GM23338 (cell line): ENCODE measurements around the gene PARP12. TPM values are rescaled to one million over a fixed set of nuclear protein-coding genes. Genes with fewer than 3 reads are reported as not detected.
A peak's percentile ranks its signal among the peaks of the same experiment; 100 is the strongest.

ENCODE experiments used
- ATAC-seq: fragments of 200-7000 bp; cut with Tn5 transposase; 3 replicates; pipeline ENCODE4 v1.9.1; 2020
- DNase-seq: peaks from one replicate; pipeline ENCODE4 v3.0.0-alpha.2; 2015; ENCODE audit warnings: low spot score
- H2AFZ ChIP-seq: fragments of 200-600 bp; sonication (generic); 2 replicates; pipeline ENCODE4 v1.8.0; 2016; ENCODE audit warnings: antibody characterized with exemption, mild to moderate bottlenecking, moderate library complexity
- H3F3A ChIP-seq: fragments of 200-600 bp; sonication (generic); replicated peaks from 2 replicates; pipeline ENCODE4 v1.8.0; 2017; ENCODE audit warnings: antibody characterized with exemption, mixed run types, low read depth
- H3K27ac ChIP-seq: fragments of 200-600 bp; sonication (generic); 2 replicates; pipeline ENCODE4 v1.6.1; 2016; ENCODE audit warnings: low read depth
- H3K27me3 ChIP-seq: fragments of 200-600 bp; sonication (generic); 2 replicates; pipeline ENCODE4 v1.8.0; 2016; ENCODE audit warnings: mild to moderate bottlenecking, mixed run types, moderate library complexity; ENCODE audit not compliant: insufficient read depth
- H3K36me3 ChIP-seq: fragments of 200-600 bp; sonication (generic); 2 replicates; pipeline ENCODE4 v1.8.0; 2016; ENCODE audit warnings: mild to moderate bottlenecking; ENCODE audit not compliant: insufficient read depth
- H3K4me1 ChIP-seq: fragments of 200-600 bp; sonication (generic); 2 replicates; pipeline ENCODE4 v1.8.0; 2016; ENCODE audit warnings: mild to moderate bottlenecking, moderate library complexity; ENCODE audit not compliant: insufficient read depth
- H3K4me2 ChIP-seq: fragments of 200-600 bp; sonication (generic); 2 replicates; pipeline ENCODE4 v1.7.1; 2017; ENCODE audit warnings: mixed run types
- H3K4me3 ChIP-seq: fragments of 200-600 bp; sonication (generic); 2 replicates; pipeline ENCODE4 v1.6.1; 2016; ENCODE audit warnings: mixed run types
- H3K79me2 ChIP-seq: fragments of 200-600 bp; sonication (generic); replicated peaks from 2 replicates; pipeline ENCODE4 v1.8.0; 2017; ENCODE audit warnings: mild to moderate bottlenecking; ENCODE audit not compliant: insufficient read depth
- H3K9me2 ChIP-seq: fragments of 200-600 bp; sonication (generic); 2 replicates; pipeline ENCODE4 v1.8.0; 2017; ENCODE audit not compliant: insufficient read depth
- H4K20me1 ChIP-seq: fragments of 200-600 bp; sonication (generic); replicated peaks from 2 replicates; pipeline ENCODE4 v1.8.0; 2017; ENCODE audit warnings: mild to moderate bottlenecking; ENCODE audit not compliant: insufficient read depth
- H3K27ac Mint-ChIP-seq: 2 replicates; pipeline ENCODE4 v1.8.0; 2020; ENCODE audit warnings: inconsistent platforms, mild to moderate bottlenecking, moderate library complexity, mixed read lengths
- H3K27me3 Mint-ChIP-seq: 3 replicates; pipeline ENCODE4 v1.8.0; 2022; ENCODE audit warnings: low read depth, mild to moderate bottlenecking, moderate library complexity, mixed read lengths, inconsistent platforms; ENCODE audit not compliant: insufficient read depth, poor library complexity
- H3K36me3 Mint-ChIP-seq: 3 replicates; pipeline ENCODE4 v1.8.0; 2021; ENCODE audit warnings: low read depth, mild to moderate bottlenecking, inconsistent platforms, moderate library complexity, mixed read lengths
- H3K4me1 Mint-ChIP-seq: 3 replicates; pipeline ENCODE4 v1.8.0; 2020; ENCODE audit warnings: mild to moderate bottlenecking, inconsistent platforms, mixed read lengths
- H3K4me3 Mint-ChIP-seq: 3 replicates; pipeline ENCODE4 v1.8.0; 2021; ENCODE audit warnings: moderate library complexity, mild to moderate bottlenecking, inconsistent platforms, mixed read lengths
- H3K9me3 Mint-ChIP-seq: 3 replicates; pipeline ENCODE4 v1.8.0; 2020; ENCODE audit warnings: moderate library complexity, mild to moderate bottlenecking, inconsistent platforms, mixed read lengths
- CREB1 ChIP-seq: fragments of 250-450 bp; sonication (Bioruptor Pico); IDR thresholded peaks from 2 replicates; pipeline ENCODE4 v1.5.0; 2020; ENCODE audit warnings: low read depth, mild to moderate bottlenecking, moderate library complexity
- EZH2 ChIP-seq: fragments of 200-600 bp; sonication (generic); IDR thresholded peaks from one replicate; pipeline ENCODE4 v1.8.0; 2017; ENCODE audit warnings: antibody characterized with exemption, mild to moderate bottlenecking, low read depth; ENCODE audit not compliant: unreplicated experiment
- EZH2phosphoT487 ChIP-seq: fragments of 200-600 bp; sonication (generic); IDR thresholded peaks from one replicate; pipeline ENCODE4 v1.8.1; 2018; ENCODE audit warnings: antibody characterized with exemption; ENCODE audit not compliant: unreplicated experiment
- JUNB ChIP-seq: IDR thresholded peaks from one replicate; pipeline ENCODE4 v1.6.1; 2016; ENCODE audit warnings: antibody characterized with exemption; ENCODE audit not compliant: unreplicated experiment
- NANOG ChIP-seq: IDR thresholded peaks from 2 replicates; pipeline ENCODE4 v1.6.1; 2016; ENCODE audit warnings: antibody characterized with exemption, borderline replicate concordance
- POLR2AphosphoS5 ChIP-seq: IDR thresholded peaks from 2 replicates; pipeline ENCODE4 v1.6.1; 2016; ENCODE audit warnings: antibody characterized with exemption, low read depth
- STAT1 ChIP-seq: IDR thresholded peaks from one replicate; pipeline ENCODE4 v1.6.1; 2016; ENCODE audit warnings: antibody characterized with exemption; ENCODE audit not compliant: unreplicated experiment
- ZNF114 ChIP-seq: fragments of 250-450 bp; sonication (Bioruptor Pico); IDR thresholded peaks from 2 replicates; pipeline ENCODE4 v1.5.0; 2020; ENCODE audit warnings: mild to moderate bottlenecking, moderate library complexity
- ZNF331 ChIP-seq: fragments of 250-450 bp; sonication (Bioruptor Pico); IDR thresholded peaks from 2 replicates; pipeline ENCODE4 v1.5.0; 2020; ENCODE audit warnings: low read depth, mild to moderate bottlenecking, moderate library complexity
- polyA plus RNA-seq: library from polyadenylated mRNA; unstranded; fragments of >200 nt; fragmentation: Nextera tagmentation; extraction: Ambion mirVana; gene quantifications from 2 replicates; pipeline ENCODE4 v1.2.1, GENCODE V29; 2016
- total RNA-seq: library from RNA; depleted of rRNA; stranded (reverse); fragments of >200 nt; shearing (Covaris generic); gene quantifications from 2 replicates; pipeline ENCODE4 v1.2.3, GENCODE V29; 2014
- TF ChIP-seq, protein P1 (sequence below): IDR thresholded peaks from 2 replicates; pipeline ENCODE4 v1.6.1; 2016; ENCODE audit warnings: antibody characterized with exemption
- TF ChIP-seq, protein P2 (sequence below): IDR thresholded peaks from one replicate; pipeline ENCODE4 v1.6.1; 2018; ENCODE audit warnings: antibody characterized with exemption; ENCODE audit not compliant: unreplicated experiment

The PARP12 gene
- total and polyA plus RNA-seq, 2 experiments from 2014 or later, result 2.7 to 10.3 TPM

DNA sequence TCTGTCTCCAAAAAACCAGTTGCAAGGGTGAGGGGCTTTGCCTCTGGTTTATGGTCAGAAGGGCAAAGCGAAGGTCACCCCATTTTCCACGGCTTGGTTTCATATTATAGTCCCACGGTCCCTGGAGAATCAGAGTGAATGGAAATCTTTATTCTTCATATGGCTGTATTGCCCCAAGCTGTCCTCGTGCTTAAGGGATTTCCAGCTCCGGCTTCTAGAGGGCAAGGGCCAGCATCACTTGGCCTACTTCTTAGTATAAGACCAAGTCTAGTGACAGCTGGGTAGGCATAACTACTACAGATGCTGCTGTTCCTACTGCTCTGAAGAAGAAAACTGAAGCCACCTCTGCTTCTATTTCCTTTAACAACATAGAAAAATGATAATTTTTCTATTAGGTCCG is 63.2 kb downstream of the PARP12 start:
- Histone ChIP-seq H3K4me1 (no peaks in the 10 kb centered on the region), H3K4me3 (no peak overlapping the region), H3K27ac (no peak overlapping the region), H3K27me3 (no peaks in the 10 kb centered on the region), H3K79me2 (no peaks in the 10 kb centered on the region), H2AFZ (no peak overlapping the region), H3K4me2 (no peak overlapping the region), H4K20me1 (no peaks in the 10 kb centered on the region), H3F3A (no peaks in the 10 kb centered on the region), H3K36me3 (no peaks in the 10 kb centered on the region), H3K9me2 (no peaks in the 10 kb centered on the region)
- no peak overlapping the region for H3K27ac Mint-ChIP-seq
- ATAC-seq (no peak), DNase-seq (no peak)
- peaks cover 6% of the 10 kb centered on the region for H3K4me1 Mint-ChIP-seq
- H3K36me3 Mint-ChIP-seq, result no peaks in the 10 kb centered on the region
- peaks cover 13% of the 10 kb centered on the region for H3K27me3 Mint-ChIP-seq
- no peak overlapping the region for H3K4me3 Mint-ChIP-seq
- H3K9me3 Mint-ChIP-seq, result no peaks in the 10 kb centered on the region
- TF ChIP-seq STAT1, result no peak
- TF ChIP-seq, protein P1, sequence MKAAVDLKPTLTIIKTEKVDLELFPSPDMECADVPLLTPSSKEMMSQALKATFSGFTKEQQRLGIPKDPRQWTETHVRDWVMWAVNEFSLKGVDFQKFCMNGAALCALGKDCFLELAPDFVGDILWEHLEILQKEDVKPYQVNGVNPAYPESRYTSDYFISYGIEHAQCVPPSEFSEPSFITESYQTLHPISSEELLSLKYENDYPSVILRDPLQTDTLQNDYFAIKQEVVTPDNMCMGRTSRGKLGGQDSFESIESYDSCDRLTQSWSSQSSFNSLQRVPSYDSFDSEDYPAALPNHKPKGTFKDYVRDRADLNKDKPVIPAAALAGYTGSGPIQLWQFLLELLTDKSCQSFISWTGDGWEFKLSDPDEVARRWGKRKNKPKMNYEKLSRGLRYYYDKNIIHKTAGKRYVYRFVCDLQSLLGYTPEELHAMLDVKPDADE, result no peak

- H3K4me1 Mint-ChIP-seq, result peaks cover 6% of the 10 kb centered on the region; the same call in 2 of the 3 replicates
- DNase-seq, result no peak
Measured at GRCh38 chr7:139998572-139998971, 64.2 kb downstream of the PARP12 start.

GRCh38 chr7:139995017-139995915 is 67.5 kb downstream of the PARP12 start:
- Histone ChIP-seq H3K79me2 (no peaks in the 10 kb centered on the region), H3K27ac (no peak overlapping the region), H3F3A (no peaks in the 10 kb centered on the region), H2AFZ (peak overlapping the region; percentile 81; the same call in 1 of the 2 replicates), H3K9me2 (no peaks in the 10 kb centered on the region), H3K4me1 (no peaks in the 10 kb centered on the region), H3K27me3 (no peaks in the 10 kb centered on the region), H3K4me2 (no peak overlapping the region), H4K20me1 (no peaks in the 10 kb centered on the region), H3K36me3 (no peaks in the 10 kb centered on the region), H3K4me3 (no peak overlapping the region)
- no peaks in the 10 kb centered on the region for H3K36me3 Mint-ChIP-seq
- peaks cover under 1% of the 10 kb centered on the region; the same call in 2 of the 3 replicates for H3K4me1 Mint-ChIP-seq
- TF ChIP-seq, protein P2, sequence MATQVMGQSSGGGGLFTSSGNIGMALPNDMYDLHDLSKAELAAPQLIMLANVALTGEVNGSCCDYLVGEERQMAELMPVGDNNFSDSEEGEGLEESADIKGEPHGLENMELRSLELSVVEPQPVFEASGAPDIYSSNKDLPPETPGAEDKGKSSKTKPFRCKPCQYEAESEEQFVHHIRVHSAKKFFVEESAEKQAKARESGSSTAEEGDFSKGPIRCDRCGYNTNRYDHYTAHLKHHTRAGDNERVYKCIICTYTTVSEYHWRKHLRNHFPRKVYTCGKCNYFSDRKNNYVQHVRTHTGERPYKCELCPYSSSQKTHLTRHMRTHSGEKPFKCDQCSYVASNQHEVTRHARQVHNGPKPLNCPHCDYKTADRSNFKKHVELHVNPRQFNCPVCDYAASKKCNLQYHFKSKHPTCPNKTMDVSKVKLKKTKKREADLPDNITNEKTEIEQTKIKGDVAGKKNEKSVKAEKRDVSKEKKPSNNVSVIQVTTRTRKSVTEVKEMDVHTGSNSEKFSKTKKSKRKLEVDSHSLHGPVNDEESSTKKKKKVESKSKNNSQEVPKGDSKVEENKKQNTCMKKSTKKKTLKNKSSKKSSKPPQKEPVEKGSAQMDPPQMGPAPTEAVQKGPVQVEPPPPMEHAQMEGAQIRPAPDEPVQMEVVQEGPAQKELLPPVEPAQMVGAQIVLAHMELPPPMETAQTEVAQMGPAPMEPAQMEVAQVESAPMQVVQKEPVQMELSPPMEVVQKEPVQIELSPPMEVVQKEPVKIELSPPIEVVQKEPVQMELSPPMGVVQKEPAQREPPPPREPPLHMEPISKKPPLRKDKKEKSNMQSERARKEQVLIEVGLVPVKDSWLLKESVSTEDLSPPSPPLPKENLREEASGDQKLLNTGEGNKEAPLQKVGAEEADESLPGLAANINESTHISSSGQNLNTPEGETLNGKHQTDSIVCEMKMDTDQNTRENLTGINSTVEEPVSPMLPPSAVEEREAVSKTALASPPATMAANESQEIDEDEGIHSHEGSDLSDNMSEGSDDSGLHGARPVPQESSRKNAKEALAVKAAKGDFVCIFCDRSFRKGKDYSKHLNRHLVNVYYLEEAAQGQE, result no peak
- TF ChIP-seq CREB1, result no peak
- no peak for TF ChIP-seq EZH2phosphoT487
- no peak for TF ChIP-seq EZH2
- no peak for TF ChIP-seq STAT1
- TF ChIP-seq JUNB, result no peak
- no peak for TF ChIP-seq ZNF114 (CRISPR knock-in tag)
- no peak for TF ChIP-seq NANOG
- no peak for TF ChIP-seq POLR2AphosphoS5
- TF ChIP-seq ZNF331 (CRISPR knock-in tag), result no peak
- no peak for DNase-seq
- no peak overlapping the region for H3K4me3 Mint-ChIP-seq
- no peak for ATAC-seq
- H3K9me3 Mint-ChIP-seq, result no peaks in the 10 kb centered on the region
- no peak overlapping the region for H3K27ac Mint-ChIP-seq
- peaks cover 6% of the 10 kb centered on the region for H3K27me3 Mint-ChIP-seq

More at GRCh38 chr7:139998572-139998971, 64.2 kb downstream of the PARP12 start:
- Histone ChIP-seq H3K27me3 (no peaks in the 10 kb centered on the region), H2AFZ (no peak overlapping the region), H3K4me1 (no peaks in the 10 kb centered on the region), H3K36me3 (no peaks in the 10 kb centered on the region), H4K20me1 (no peaks in the 10 kb centered on the region), H3F3A (no peaks in the 10 kb centered on the region), H3K4me3 (no peak overlapping the region), H3K27ac (no peak overlapping the region), H3K9me2 (no peaks in the 10 kb centered on the region), H3K79me2 (no peaks in the 10 kb centered on the region), H3K4me2 (no peak overlapping the region)
- Mint-ChIP-seq H3K27ac (no peak overlapping the region), H3K36me3 (no peaks in the 10 kb centered on the region), H3K27me3 (peaks cover 10% of the 10 kb centered on the region), H3K4me3 (no peak overlapping the region), H3K9me3 (no peaks in the 10 kb centered on the region)
- TF ChIP-seq CREB1, result no peak
- ATAC-seq, result no peak
